MCF 10A (cell line): ENCODE data around the gene AGT. TPM values are rescaled to one million over a fixed set of nuclear protein-coding genes. Genes with fewer than 3 reads are reported as not detected.

Experiments
- BruUV-seq: library from RNA; stranded (reverse); fragments of 400-500 nt; replicated peaks from 2 replicates; lab custom pipeline; 2021; lab: Mats Ljungman, UMichigan
- CTCF ChIA-PET: fragments of 300-600 bp; sonication (Branson Sonifier 250); formaldehyde crosslinking; extraction: SDS; loops from one replicate; lab custom pipeline; 2021; ENCODE audit warnings: antibody characterized with exemption, inconsistent platforms; lab: Yijun Ruan, JAX
- POLR2A ChIA-PET: fragments of 300-600, 350-650 bp; sonication (Branson Sonifier 250); formaldehyde crosslinking; extraction: SDS; loops from one replicate; lab custom pipeline; 2020; ENCODE audit warnings: antibody characterized with exemption, inconsistent platforms; lab: Yijun Ruan, JAX
- DNase-seq: peaks from one replicate; pipeline ENCODE4 v3.0.0-alpha.2; 2018; ENCODE audit not compliant: unreplicated experiment
- H3K27ac Mint-ChIP-seq: one replicate; pipeline ENCODE4 v1.8.0; 2022; ENCODE audit warnings: mild to moderate bottlenecking, low read depth, mixed read lengths; ENCODE audit not compliant: unreplicated experiment
- H3K27me3 Mint-ChIP-seq: one replicate; pipeline ENCODE4 v1.8.0; 2022; ENCODE audit warnings: mixed read lengths; ENCODE audit not compliant: insufficient read depth, unreplicated experiment
- H3K36me3 Mint-ChIP-seq: one replicate; pipeline ENCODE4 v1.8.0; 2022; ENCODE audit warnings: mild to moderate bottlenecking, moderate library complexity, mixed read lengths; ENCODE audit not compliant: insufficient read depth, unreplicated experiment
- H3K4me1 Mint-ChIP-seq: one replicate; pipeline ENCODE4 v1.8.0; 2022; ENCODE audit warnings: mixed read lengths; ENCODE audit not compliant: insufficient read depth, unreplicated experiment
- H3K4me3 Mint-ChIP-seq: one replicate; pipeline ENCODE4 v1.8.0; 2022; ENCODE audit warnings: mild to moderate bottlenecking, moderate library complexity, mixed read lengths; ENCODE audit not compliant: unreplicated experiment
- H3K9me3 Mint-ChIP-seq: one replicate; pipeline ENCODE4 v1.8.0; 2022; ENCODE audit warnings: mixed read lengths; ENCODE audit not compliant: unreplicated experiment
- CTCF ChIP-seq: fragments of 200-600 bp; IDR thresholded peaks from one replicate; pipeline ENCODE4 v1.8.0; 2022; ENCODE audit warnings: antibody characterized with exemption, mild to moderate bottlenecking; ENCODE audit not compliant: unreplicated experiment
- intact Hi-C: fragments of 100-400 bp; cut with micrococcal nuclease; formaldehyde crosslinking; loops from 2 replicates; pipeline ENCODE4 v1.14.1; 2022
- total RNA-seq: library from RNA; stranded (reverse); gene quantifications from 2 replicates; pipeline ENCODE4 v1.2.3, GENCODE V29; 2022

Gene AGT
- total RNA-seq, 1 experiment from 2014 or later = not detected

- POLR2A ChIA-PET = interaction anchor here (0.7 kb wide), 1 partner anchor 17 kb away, joined by 3 read pairs; no protein-coding TSS in a partner anchor
- no peaks in the 10 kb centered on the region for H3K27me3 Mint-ChIP-seq
- no peak overlapping the region for H3K27ac Mint-ChIP-seq
- no peak overlapping the region for H3K4me3 Mint-ChIP-seq
- CTCF ChIA-PET = interaction anchor here (0.6 kb wide), 2 partner anchors 443 to 1617 kb away, joined by 3 read pairs; no protein-coding TSS in a partner anchor
- DNase-seq = no peak
- intact Hi-C loops = no loop called here
- no TSS peak for BruUV-seq
- no peak for TF ChIP-seq CTCF
- H3K36me3 Mint-ChIP-seq = no peaks in the 10 kb centered on the region
- H3K9me3 Mint-ChIP-seq = peaks cover 7% of the 10 kb centered on the region
- H3K4me1 Mint-ChIP-seq = peaks cover 19% of the 10 kb centered on the region
Observed at GRCh38 chr1:230713138-230713537, 784 bp downstream of the AGT start.

GRCh38 chr1:230712470-230712942, 1.4 kb downstream of the AGT start:
- ChIA-PET CTCF (no interaction called here), POLR2A (interaction anchor here (0.9 kb wide), 1 partner anchor 8 kb away, joined by 3 read pairs; no protein-coding TSS in a partner anchor)
- no peaks in the 10 kb centered on the region for H3K36me3 Mint-ChIP-seq
- peaks cover 19% of the 10 kb centered on the region for H3K4me1 Mint-ChIP-seq
- DNase-seq = no peak
- H3K9me3 Mint-ChIP-seq = peaks cover 7% of the 10 kb centered on the region
- H3K4me3 Mint-ChIP-seq = no peak overlapping the region
- no peaks in the 10 kb centered on the region for H3K27me3 Mint-ChIP-seq
- intact Hi-C loops = no loop called here
- TF ChIP-seq CTCF = no peak
- BruUV-seq = no TSS peak
- no peak overlapping the region for H3K27ac Mint-ChIP-seq

GRCh38 chr1:230711245-230711644, 2.7 kb downstream of the AGT start:
- BruUV-seq = no TSS peak
- ChIA-PET CTCF (interaction anchor here (0.6 to 1.0 kb wide), 2 partner anchors 86 to 494 kb away, joined by 3 to 4 read pairs; no protein-coding TSS in a partner anchor), POLR2A (no interaction called here)
- no peak for DNase-seq
- Mint-ChIP-seq H3K4me1 (peaks cover 19% of the 10 kb centered on the region), H3K36me3 (no peaks in the 10 kb centered on the region), H3K9me3 (peaks cover under 1% of the 10 kb centered on the region), H3K27ac (no peak overlapping the region), H3K27me3 (no peaks in the 10 kb centered on the region), H3K4me3 (no peak overlapping the region)
- intact Hi-C loops = no loop called here
- no peak for TF ChIP-seq CTCF

DNA sequence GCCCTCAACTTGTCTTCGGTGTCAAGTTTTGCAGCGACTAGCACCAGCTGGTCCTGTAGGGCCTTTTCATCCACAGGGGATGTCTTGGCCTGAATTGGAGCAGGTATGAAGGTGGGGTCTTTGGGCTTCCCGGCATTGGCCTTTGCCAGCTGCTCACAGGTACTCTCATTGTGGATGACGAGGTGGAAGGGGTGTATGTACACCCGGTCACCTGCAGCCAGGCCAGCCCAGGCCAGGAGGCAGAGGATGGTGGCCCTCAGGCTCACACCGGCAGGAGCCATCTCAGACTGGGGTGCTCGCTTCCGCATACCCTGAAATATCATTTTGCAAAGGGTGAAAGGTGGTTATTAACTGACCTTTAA, 3.4 kb downstream of the AGT start:
- ChIA-PET CTCF (interaction anchor here (1.0 kb wide), 1 partner anchor 87 kb away, joined by 4 read pairs; no protein-coding TSS in a partner anchor), POLR2A (no interaction called here)
- BruUV-seq = no TSS peak
- Mint-ChIP-seq H3K4me1 (peaks cover 19% of the 10 kb centered on the region), H3K27me3 (no peaks in the 10 kb centered on the region), H3K4me3 (no peak overlapping the region), H3K36me3 (no peaks in the 10 kb centered on the region), H3K9me3 (no peaks in the 10 kb centered on the region), H3K27ac (no peak overlapping the region)
- no peak for TF ChIP-seq CTCF
- DNase-seq = no peak
- intact Hi-C loops = no loop called here
